ENCODE results near the gene PLEKHA5.

PLEKHA5 gene

DNA sequence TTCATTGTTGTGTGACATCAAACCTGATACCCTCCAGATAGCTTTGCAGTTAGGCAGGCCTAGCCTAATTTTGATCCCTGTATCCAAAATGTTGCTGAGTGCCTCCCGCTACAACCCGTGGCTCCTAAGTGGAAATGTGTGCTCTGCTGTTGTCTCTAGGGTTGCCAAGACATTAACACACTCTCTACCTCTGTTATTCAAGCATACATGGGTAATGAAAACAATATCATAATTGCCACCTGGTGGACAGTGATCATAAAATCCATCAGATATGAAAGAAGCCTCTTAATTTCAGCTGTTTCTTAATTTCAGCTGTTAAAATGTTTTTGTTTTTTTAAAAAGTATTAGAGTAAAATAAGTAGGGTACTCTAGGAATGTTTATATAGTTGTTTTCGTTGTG, 93.5 kb downstream of the PLEKHA5 start:
- Histone ChIP-seq H4K20me1 (ENCODE audit: insufficient read depth, low read length) (no peaks in the 10 kb centered on the region), H2AFZ (ENCODE audit: low read depth, low read length) (no peak overlapping the region), H3K4me1 (ENCODE audit: low read length) (peaks cover 6% of the 10 kb centered on the region; the same call in 1 of the 2 replicates), H3K4me2 (ENCODE audit: low read length) (no peak overlapping the region; the same call in 1 of the 2 replicates), H3K4me3 (ENCODE audit: low read length) (no peak overlapping the region), H3K36me3 (replicated peaks; ENCODE audit: low read depth, low read length) (no peaks in the 10 kb centered on the region), H3K9me3 (ENCODE audit: insufficient read depth, low read length) (no peaks in the 10 kb centered on the region), H3K9ac (ENCODE audit: low read length) (no peak overlapping the region), H3K79me2 (ENCODE audit: low read length) (no peaks in the 10 kb centered on the region), H3K27ac (ENCODE audit: low read length) (no peak overlapping the region), H3K27me3 (ENCODE audit: low read depth, low read length) (no peaks in the 10 kb centered on the region)
- TF ChIP-seq EZH2phosphoT487 (IDR thresholded peaks at IDR 0.05; ENCODE audit: low read depth): no peak
- TF ChIP-seq, protein P1, sequence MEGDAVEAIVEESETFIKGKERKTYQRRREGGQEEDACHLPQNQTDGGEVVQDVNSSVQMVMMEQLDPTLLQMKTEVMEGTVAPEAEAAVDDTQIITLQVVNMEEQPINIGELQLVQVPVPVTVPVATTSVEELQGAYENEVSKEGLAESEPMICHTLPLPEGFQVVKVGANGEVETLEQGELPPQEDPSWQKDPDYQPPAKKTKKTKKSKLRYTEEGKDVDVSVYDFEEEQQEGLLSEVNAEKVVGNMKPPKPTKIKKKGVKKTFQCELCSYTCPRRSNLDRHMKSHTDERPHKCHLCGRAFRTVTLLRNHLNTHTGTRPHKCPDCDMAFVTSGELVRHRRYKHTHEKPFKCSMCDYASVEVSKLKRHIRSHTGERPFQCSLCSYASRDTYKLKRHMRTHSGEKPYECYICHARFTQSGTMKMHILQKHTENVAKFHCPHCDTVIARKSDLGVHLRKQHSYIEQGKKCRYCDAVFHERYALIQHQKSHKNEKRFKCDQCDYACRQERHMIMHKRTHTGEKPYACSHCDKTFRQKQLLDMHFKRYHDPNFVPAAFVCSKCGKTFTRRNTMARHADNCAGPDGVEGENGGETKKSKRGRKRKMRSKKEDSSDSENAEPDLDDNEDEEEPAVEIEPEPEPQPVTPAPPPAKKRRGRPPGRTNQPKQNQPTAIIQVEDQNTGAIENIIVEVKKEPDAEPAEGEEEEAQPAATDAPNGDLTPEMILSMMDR (IDR thresholded peaks at IDR 0.05; ENCODE audit: low read depth, low read length): peak; percentile 53

DNA sequence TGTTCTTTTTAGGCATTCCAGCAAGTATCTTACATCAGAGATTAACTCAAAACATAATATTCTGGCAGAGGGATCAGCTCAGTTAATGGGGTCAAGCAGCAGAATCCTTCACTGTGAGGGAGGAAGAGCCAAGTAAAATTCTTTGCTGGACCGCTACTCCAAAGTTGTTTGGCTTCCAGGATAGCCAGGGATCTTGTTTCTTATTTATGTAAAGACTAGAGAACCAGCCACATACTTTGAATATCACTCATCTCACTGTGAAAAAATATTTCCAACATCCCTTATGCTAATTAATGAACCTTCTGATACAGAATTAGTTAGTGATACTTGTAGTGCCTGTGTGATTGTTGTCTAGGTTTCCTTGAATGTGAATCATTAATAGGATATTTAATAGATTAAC, 94.2 kb downstream of the PLEKHA5 start:
- Histone ChIP-seq H3K9ac (ENCODE audit: low read length) (no peak overlapping the region), H3K4me1 (ENCODE audit: low read length) (peaks cover 6% of the 10 kb centered on the region; the same call in 1 of the 2 replicates), H3K4me2 (ENCODE audit: low read length) (no peak overlapping the region), H3K27ac (ENCODE audit: low read length) (no peak overlapping the region), H3K9me3 (ENCODE audit: insufficient read depth, low read length) (no peaks in the 10 kb centered on the region), H3K27me3 (ENCODE audit: low read depth, low read length) (no peaks in the 10 kb centered on the region), H4K20me1 (ENCODE audit: insufficient read depth, low read length) (no peaks in the 10 kb centered on the region), H3K79me2 (ENCODE audit: low read length) (no peaks in the 10 kb centered on the region), H3K36me3 (replicated peaks; ENCODE audit: low read depth, low read length) (no peaks in the 10 kb centered on the region), H2AFZ (ENCODE audit: low read depth, low read length) (no peak overlapping the region), H3K4me3 (ENCODE audit: low read length) (no peak overlapping the region)
- TF ChIP-seq EZH2phosphoT487 (IDR thresholded peaks at IDR 0.05; ENCODE audit: low read depth): no peak
- TF ChIP-seq, protein P1 (IDR thresholded peaks at IDR 0.05; ENCODE audit: low read depth, low read length): no peak

DNA sequence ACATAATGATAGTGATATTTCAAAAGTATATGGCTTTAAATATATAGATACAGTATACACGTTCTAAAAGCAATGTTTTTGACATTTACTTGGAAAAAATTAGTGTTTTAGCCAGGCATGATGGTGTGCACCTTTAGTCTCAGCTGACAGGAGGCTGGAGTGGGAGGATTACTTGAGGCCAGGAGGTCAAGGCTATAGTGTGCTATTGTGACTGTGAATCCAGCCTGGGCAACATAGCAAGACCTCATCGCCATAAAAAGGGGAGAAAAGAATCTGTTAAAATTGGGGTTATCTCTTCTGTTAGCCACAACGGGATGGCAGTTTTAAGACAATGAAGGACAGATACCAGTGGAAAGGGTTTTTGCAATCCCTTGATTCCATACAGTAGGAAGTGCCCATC, 95.2 kb downstream of the PLEKHA5 start:
- Histone ChIP-seq H3K4me3 (ENCODE audit: low read length) (no peak overlapping the region), H3K36me3 (replicated peaks; ENCODE audit: low read depth, low read length) (no peaks in the 10 kb centered on the region), H3K9ac (ENCODE audit: low read length) (no peak overlapping the region), H3K9me3 (ENCODE audit: insufficient read depth, low read length) (no peaks in the 10 kb centered on the region), H3K27me3 (ENCODE audit: low read depth, low read length) (no peaks in the 10 kb centered on the region), H4K20me1 (ENCODE audit: insufficient read depth, low read length) (no peaks in the 10 kb centered on the region), H3K4me2 (ENCODE audit: low read length) (no peak overlapping the region), H2AFZ (ENCODE audit: low read depth, low read length) (no peak overlapping the region), H3K4me1 (ENCODE audit: low read length) (peaks cover 6% of the 10 kb centered on the region; the same call in 1 of the 2 replicates), H3K27ac (ENCODE audit: low read length) (no peak overlapping the region), H3K79me2 (ENCODE audit: low read length) (no peaks in the 10 kb centered on the region)
- TF ChIP-seq EZH2phosphoT487 (IDR thresholded peaks at IDR 0.05; ENCODE audit: low read depth): no peak
- TF ChIP-seq, protein P1 (IDR thresholded peaks at IDR 0.05; ENCODE audit: low read depth, low read length): no peak

DNA sequence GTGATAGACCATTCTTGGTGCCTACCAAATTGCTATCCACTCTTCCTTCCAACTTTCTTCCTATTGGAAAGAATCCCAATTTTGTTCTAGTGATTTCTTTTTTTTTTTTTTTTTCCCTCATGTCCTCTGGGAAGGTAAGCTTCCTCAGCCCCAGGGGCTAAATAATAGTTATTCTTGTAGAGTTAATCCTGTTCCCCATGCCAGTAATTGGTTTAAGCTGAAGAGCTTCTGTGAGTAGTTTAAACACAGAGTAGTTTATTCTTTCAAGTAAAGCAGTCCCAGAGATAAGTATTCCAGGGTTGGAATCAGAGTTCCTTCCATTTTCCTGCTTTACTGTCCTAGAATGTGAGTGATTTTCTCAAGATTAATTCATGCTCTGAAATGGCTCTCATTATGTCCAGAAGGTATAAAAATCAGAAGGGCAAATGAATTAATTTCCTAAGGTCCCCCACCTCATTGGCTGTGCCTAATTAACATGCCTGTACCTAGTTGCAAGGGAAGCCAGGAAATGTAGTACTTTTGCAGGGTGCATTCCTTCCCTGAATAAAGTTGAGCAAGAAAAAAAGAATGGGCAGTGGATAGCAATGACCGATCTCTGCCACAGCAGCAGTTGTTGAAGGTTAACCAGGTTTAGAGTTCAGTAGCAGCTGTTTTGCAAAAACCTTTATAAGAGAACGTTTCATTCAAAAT, 97.8 kb downstream of the PLEKHA5 start:
- no peak overlapping the region for H3K4me3 ChIP-seq (ENCODE audit: low read length)
- H3K27ac ChIP-seq (ENCODE audit: low read length): no peak overlapping the region
- H3K79me2 ChIP-seq (ENCODE audit: low read length): no peaks in the 10 kb centered on the region

More for the DNA sequence above, 97.8 kb downstream of the PLEKHA5 start:
- H4K20me1 ChIP-seq (ENCODE audit: insufficient read depth, low read length): no peaks in the 10 kb centered on the region
- no peak overlapping the region for H2AFZ ChIP-seq (ENCODE audit: low read depth, low read length)
- H3K9ac ChIP-seq (ENCODE audit: low read length): no peak overlapping the region
- H3K4me2 ChIP-seq (ENCODE audit: low read length): no peak overlapping the region
- no peaks in the 10 kb centered on the region for H3K36me3 ChIP-seq (replicated peaks; ENCODE audit: low read depth, low read length)
- no peaks in the 10 kb centered on the region for H3K27me3 ChIP-seq (ENCODE audit: low read depth, low read length)
- H3K9me3 ChIP-seq (ENCODE audit: insufficient read depth, low read length): 0 out of 2 replicates have a peak, but pooled peaks cover 6% of the 10 kb centered on the region
- TF ChIP-seq, protein P1 (IDR thresholded peaks at IDR 0.05; ENCODE audit: low read depth, low read length): no peak
- TF ChIP-seq EZH2phosphoT487 (IDR thresholded peaks at IDR 0.05; ENCODE audit: low read depth): no peak
- H3K4me1 ChIP-seq (ENCODE audit: low read length): peaks cover 9% of the 10 kb centered on the region; the same call in 1 of the 2 replicates

All from OCI-LY3 (cell line).